ENCODE measurements around the gene SZT2.

DNA sequence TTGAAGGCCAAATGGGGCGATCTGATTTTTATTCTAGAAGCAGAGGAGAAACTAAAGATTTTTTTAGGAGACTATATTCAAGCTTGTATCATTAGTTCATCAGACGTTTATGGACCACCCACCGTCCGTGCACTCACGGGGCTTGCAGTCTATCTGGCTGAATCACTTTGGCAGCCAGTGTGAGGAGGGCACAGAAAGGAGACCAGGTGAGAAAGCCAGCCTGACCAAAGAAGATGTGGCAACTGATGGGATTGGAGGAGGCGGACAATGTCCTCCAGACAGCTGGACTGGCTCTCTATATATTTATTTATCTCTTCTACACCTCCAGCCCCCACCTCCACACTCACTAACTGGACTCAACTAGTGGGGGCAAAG, 21.1 kb upstream of the SZT2 start:
- TF ChIP-seq, protein P1, sequence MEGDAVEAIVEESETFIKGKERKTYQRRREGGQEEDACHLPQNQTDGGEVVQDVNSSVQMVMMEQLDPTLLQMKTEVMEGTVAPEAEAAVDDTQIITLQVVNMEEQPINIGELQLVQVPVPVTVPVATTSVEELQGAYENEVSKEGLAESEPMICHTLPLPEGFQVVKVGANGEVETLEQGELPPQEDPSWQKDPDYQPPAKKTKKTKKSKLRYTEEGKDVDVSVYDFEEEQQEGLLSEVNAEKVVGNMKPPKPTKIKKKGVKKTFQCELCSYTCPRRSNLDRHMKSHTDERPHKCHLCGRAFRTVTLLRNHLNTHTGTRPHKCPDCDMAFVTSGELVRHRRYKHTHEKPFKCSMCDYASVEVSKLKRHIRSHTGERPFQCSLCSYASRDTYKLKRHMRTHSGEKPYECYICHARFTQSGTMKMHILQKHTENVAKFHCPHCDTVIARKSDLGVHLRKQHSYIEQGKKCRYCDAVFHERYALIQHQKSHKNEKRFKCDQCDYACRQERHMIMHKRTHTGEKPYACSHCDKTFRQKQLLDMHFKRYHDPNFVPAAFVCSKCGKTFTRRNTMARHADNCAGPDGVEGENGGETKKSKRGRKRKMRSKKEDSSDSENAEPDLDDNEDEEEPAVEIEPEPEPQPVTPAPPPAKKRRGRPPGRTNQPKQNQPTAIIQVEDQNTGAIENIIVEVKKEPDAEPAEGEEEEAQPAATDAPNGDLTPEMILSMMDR (conservative IDR thresholded peaks at IDR 0.05), result no peak
- TF ChIP-seq EZH2 (IDR thresholded peaks at IDR 0.05; ENCODE audit: low read depth), result no peak
